Mesendoderm (in vitro differentiated cells): ENCODE measurements around the gene MFSD6L.

ENCODE experiments used
- DNase-seq: peaks from one replicate; pipeline ENCODE4 v3.0.0; 2013
- H2AK5ac ChIP-seq: 2 replicates; pipeline ENCODE4 v1.6.1; 2013; ENCODE audit warnings: low read length, inconsistent platforms
- H2BK120ac ChIP-seq: 2 replicates; pipeline ENCODE4 v1.6.1; 2013; ENCODE audit warnings: low read depth, mild to moderate bottlenecking, low read length, moderate library complexity, mixed read lengths
- H2BK15ac ChIP-seq: replicated peaks from 2 replicates; pipeline ENCODE4 v1.6.1; 2013; ENCODE audit warnings: low read depth, mild to moderate bottlenecking, moderate library complexity
- H2BK5ac ChIP-seq: 2 replicates; pipeline ENCODE4 v1.6.1; 2013; ENCODE audit warnings: low read length, inconsistent platforms
- H3K18ac ChIP-seq: 2 replicates; pipeline ENCODE4 v1.6.1; 2013; ENCODE audit warnings: mild to moderate bottlenecking, low read length, mixed read lengths
- H3K23ac ChIP-seq: one replicate; pipeline ENCODE4 v1.6.1; 2013; ENCODE audit warnings: low read length
- H3K27ac ChIP-seq: 2 replicates; pipeline ENCODE4 v1.5.1; 2013; ENCODE audit warnings: low read depth, mild to moderate bottlenecking, inconsistent platforms, low read length, moderate library complexity
- H3K27me3 ChIP-seq: 2 replicates; pipeline ENCODE4 v1.6.1; 2013; ENCODE audit warnings: low read length, control low read depth, mild to moderate bottlenecking, inconsistent platforms; ENCODE audit not compliant: insufficient read depth, poor library complexity
- H3K36me3 ChIP-seq: 2 replicates; pipeline ENCODE4 v1.6.1; 2013; ENCODE audit warnings: low read length, inconsistent platforms; ENCODE audit not compliant: control insufficient read depth, insufficient read depth
- H3K4ac ChIP-seq: one replicate; pipeline ENCODE4 v1.6.1; 2013; ENCODE audit warnings: low read depth, mild to moderate bottlenecking, low read length, moderate library complexity
- H3K4me1 ChIP-seq: 2 replicates; pipeline ENCODE4 v1.6.1; 2013; ENCODE audit warnings: low read depth, low read length, inconsistent platforms; ENCODE audit not compliant: control insufficient read depth
- H3K4me2 ChIP-seq: 2 replicates; pipeline ENCODE4 v1.6.1; 2013; ENCODE audit warnings: low read length
- H3K4me3 ChIP-seq: 2 replicates; pipeline ENCODE4 v1.5.1; 2013; ENCODE audit warnings: mild to moderate bottlenecking, low read length
- H3K56ac ChIP-seq: one replicate; pipeline ENCODE4 v1.6.1; 2013; ENCODE audit warnings: low read length
- H3K79me1 ChIP-seq: 2 replicates; pipeline ENCODE4 v1.6.1; 2013; ENCODE audit warnings: low read length, inconsistent platforms
- H3K79me2 ChIP-seq: 2 replicates; pipeline ENCODE4 v1.6.1; 2013; ENCODE audit warnings: mild to moderate bottlenecking, low read length; ENCODE audit not compliant: control insufficient read depth, insufficient read depth
- H3K9ac ChIP-seq: 2 replicates; pipeline ENCODE4 v1.6.1; 2013; ENCODE audit warnings: low read length, inconsistent platforms
- H4K5ac ChIP-seq: one replicate; pipeline ENCODE4 v1.6.1; 2013; ENCODE audit warnings: low read length
- H4K8ac ChIP-seq: one replicate; pipeline ENCODE4 v1.6.1; 2013; ENCODE audit warnings: low read depth, mild to moderate bottlenecking, control low read depth, low read length, moderate library complexity
- WGBS: extraction: QIAGEN DNeasy Blood & Tissue Kit; methylation state at CpG from one replicate; pipeline ENCODE4 v1.1.7; 2013; ENCODE audit warnings: low lambda C conversion rate, missing lambda C conversion rate; ENCODE audit not compliant: insufficient coverage; ENCODE audit errors: extremely low coverage; 5-methylcytosine and 5-hydroxymethylcytosine counted together

The MFSD6L gene

GRCh38 chr17:8841844-8842243, 42.7 kb upstream of the MFSD6L start:
- Histone ChIP-seq H3K4ac (no peak overlapping the region), H4K8ac (no peak overlapping the region), H3K79me2 (no peaks in the 10 kb centered on the region), H2BK5ac (no peak overlapping the region), H3K27ac (no peak overlapping the region), H3K4me1 (peaks cover 1% of the 10 kb centered on the region), H3K23ac (no peak overlapping the region), H3K79me1 (no peaks in the 10 kb centered on the region), H3K56ac (no peak overlapping the region), H3K27me3 (no peaks in the 10 kb centered on the region), H3K36me3 (no peaks in the 10 kb centered on the region), H2BK120ac (no peak overlapping the region), H4K5ac (no peak overlapping the region), H3K18ac (no peak overlapping the region), H3K4me2 (no peak overlapping the region), H3K9ac (no peak overlapping the region), H3K4me3 (no peak overlapping the region), H2BK15ac (no peak overlapping the region), H2AK5ac (no peak overlapping the region)
- DNase-seq, result no peak
- no CpG with 5 or more reads among the region's 4 CpGs for WGBS

- Histone ChIP-seq H2BK5ac (no peak overlapping the region), H3K18ac (no peak overlapping the region), H3K79me2 (no peaks in the 10 kb centered on the region), H4K8ac (no peak overlapping the region), H2AK5ac (no peak overlapping the region), H3K4ac (no peak overlapping the region), H3K23ac (no peak overlapping the region), H2BK120ac (no peak overlapping the region), H3K79me1 (no peaks in the 10 kb centered on the region), H3K4me3 (no peak overlapping the region), H3K36me3 (no peaks in the 10 kb centered on the region), H3K4me2 (no peak overlapping the region), H3K27ac (no peak overlapping the region), H3K56ac (no peak overlapping the region), H2BK15ac (no peak overlapping the region), H3K9ac (no peak overlapping the region), H3K27me3 (no peaks in the 10 kb centered on the region), H3K4me1 (no peaks in the 10 kb centered on the region), H4K5ac (no peak overlapping the region)
- no peak for DNase-seq
- WGBS, result no CpG with 5 or more reads among the region's 11 CpGs
Observed at GRCh38 chr17:8839410-8839935, 40.3 kb upstream of the MFSD6L start.

GRCh38 chr17:8838551-8839095, 39.5 kb upstream of the MFSD6L start:
- Histone ChIP-seq H3K9ac (no peak overlapping the region), H2BK15ac (no peak overlapping the region), H3K79me2 (no peaks in the 10 kb centered on the region), H3K4ac (no peak overlapping the region), H3K27ac (no peak overlapping the region), H2BK120ac (no peak overlapping the region), H3K56ac (no peak overlapping the region), H3K23ac (no peak overlapping the region), H3K36me3 (no peaks in the 10 kb centered on the region), H3K27me3 (no peaks in the 10 kb centered on the region), H2AK5ac (no peak overlapping the region), H3K79me1 (no peaks in the 10 kb centered on the region), H3K18ac (no peak overlapping the region), H4K5ac (no peak overlapping the region), H3K4me1 (no peaks in the 10 kb centered on the region), H2BK5ac (no peak overlapping the region), H3K4me2 (no peak overlapping the region), H3K4me3 (no peak overlapping the region), H4K8ac (no peak overlapping the region)
- WGBS, result no CpG with 5 or more reads among the region's 12 CpGs
- no peak for DNase-seq

- H3K4ac ChIP-seq, result no peak overlapping the region
- H3K27ac ChIP-seq, result no peak overlapping the region
- H3K79me1 ChIP-seq, result no peaks in the 10 kb centered on the region
- no peaks in the 10 kb centered on the region for H3K36me3 ChIP-seq
- WGBS, result no CpG with 5 or more reads among the region's 8 CpGs
- H2AK5ac ChIP-seq, result peak overlapping the region; percentile 67
- H3K18ac ChIP-seq, result no peak overlapping the region
- H2BK5ac ChIP-seq, result no peak overlapping the region
- no peak for DNase-seq
- no peak overlapping the region for H2BK15ac ChIP-seq
- H3K4me3 ChIP-seq, result no peak overlapping the region
- H3K79me2 ChIP-seq, result no peaks in the 10 kb centered on the region
- H4K8ac ChIP-seq, result no peak overlapping the region
- H3K9ac ChIP-seq, result no peak overlapping the region
- H3K23ac ChIP-seq, result no peak overlapping the region
- H4K5ac ChIP-seq, result no peak overlapping the region
- no peaks in the 10 kb centered on the region for H3K4me1 ChIP-seq
- no peak overlapping the region for H3K56ac ChIP-seq
- H3K27me3 ChIP-seq, result no peaks in the 10 kb centered on the region
- H3K4me2 ChIP-seq, result no peak overlapping the region
- no peak overlapping the region for H2BK120ac ChIP-seq
Observed at GRCh38 chr17:8837563-8838075, 38.5 kb upstream of the MFSD6L start.

GRCh38 chr17:8836821-8837562, 37.8 kb upstream of the MFSD6L start:
- H3K36me3 ChIP-seq, result no peaks in the 10 kb centered on the region
- H3K79me1 ChIP-seq, result no peaks in the 10 kb centered on the region
- H3K9ac ChIP-seq, result no peak overlapping the region
- no peak overlapping the region for H3K4ac ChIP-seq
- no CpG with 5 or more reads among the region's 15 CpGs for WGBS
- H2BK5ac ChIP-seq, result no peak overlapping the region
- peak overlapping the region; percentile 25 for H3K56ac ChIP-seq
- H3K27ac ChIP-seq, result no peak overlapping the region
- no peak overlapping the region for H2BK15ac ChIP-seq
- H2BK120ac ChIP-seq, result no peak overlapping the region
- H3K18ac ChIP-seq, result no peak overlapping the region
- no peak overlapping the region for H4K8ac ChIP-seq
- no peak overlapping the region for H3K4me2 ChIP-seq
- no peak overlapping the region for H2AK5ac ChIP-seq
- H3K4me3 ChIP-seq, result no peak overlapping the region
- no peak overlapping the region for H4K5ac ChIP-seq
- no peak overlapping the region for H3K23ac ChIP-seq
- no peaks in the 10 kb centered on the region for H3K4me1 ChIP-seq
- H3K27me3 ChIP-seq, result no peaks in the 10 kb centered on the region
- H3K79me2 ChIP-seq, result no peaks in the 10 kb centered on the region
- no peak for DNase-seq
